Peyer's patch (tissue), 4 donors: ENCODE data around the gene NABP2.

Experiments
- CTCF ChIP-seq, 6 experiments: fragments of 450-650 bp in 4 of 6; fragments of 200-600 bp in 2 of 6; sonication (generic) in 1 of 6; IDR thresholded peaks; one replicate each; pipeline ENCODE4 v1.5.1; 2017 to 2019; ENCODE audit warnings: antibody characterized with exemption in 6 of 6, mild to moderate bottlenecking in 3 of 6, moderate library complexity in 1 of 6
- POLR2A ChIP-seq, 2 donors: fragments of 450-650 bp; IDR thresholded peaks; one replicate each; pipeline ENCODE4 v1.5.1; 2017; ENCODE audit warnings: antibody characterized with exemption in 2 of 2, mild to moderate bottlenecking in 2 of 2, moderate library complexity in 2 of 2

GRCh38 chr12:56252649-56253048 is 28.5 kb downstream of the NABP2 start:
- TF ChIP-seq CTCF (IDR thresholded peaks at IDR 0.05): no peak
- TF ChIP-seq POLR2A (IDR thresholded peaks at IDR 0.05): no peak
